Spleen (tissue), 11 donors: ENCODE results near the gene MRPL49. TPM values are rescaled to one million over a fixed set of nuclear protein-coding genes. Genes with fewer than 3 reads are reported as not detected.

Experiments
- DNase-seq: peaks from one replicate; pipeline ENCODE4 v3.0.0-alpha.2; 2020
- H3K27ac ChIP-seq, 8 donors: fragments of 200-600 bp; sonication (generic) in 7 of 8; 1 replicate in 4 of 8; 2 replicates in 4 of 8; pipeline versions ENCODE4 v1.5.0 to v1.8.0; 2016 to 2021; ENCODE audit warnings: inconsistent platforms in 4 of 8, mild to moderate bottlenecking in 4 of 8, moderate library complexity in 1 of 8
- H3K27me3 ChIP-seq, 7 donors: fragments of 200-600 bp; sonication (generic) in 6 of 7; replicated peaks in 1 of 7; 1 replicate in 4 of 7; 2 replicates in 3 of 7; pipeline versions ENCODE4 v1.5.0 to v1.8.0; 2016 to 2021; ENCODE audit warnings: inconsistent platforms in 3 of 7, mild to moderate bottlenecking in 1 of 7
- H3K36me3 ChIP-seq, 6 donors: fragments of 200-600 bp; sonication (generic) in 5 of 6; 1 replicate in 4 of 6; 2 replicates in 2 of 6; pipeline versions ENCODE4 v1.5.0 to v1.8.0; 2016 to 2021; ENCODE audit warnings: inconsistent platforms in 2 of 6
- H3K4me1 ChIP-seq, 6 donors: fragments of 200-600 bp; sonication (generic) in 5 of 6; 1 replicate in 3 of 6; 2 replicates in 3 of 6; pipeline versions ENCODE4 v1.5.0 to v1.8.0; 2016 to 2021; ENCODE audit warnings: inconsistent platforms in 3 of 6
- H3K4me3 ChIP-seq, 8 donors: fragments of 200-600 bp; sonication (generic) in 7 of 8; 1 replicate in 4 of 8; 2 replicates in 4 of 8; pipeline versions ENCODE4 v1.5.0 to v1.8.0; 2016 to 2021; ENCODE audit warnings: inconsistent platforms in 4 of 8, mild to moderate bottlenecking in 4 of 8, moderate library complexity in 2 of 8
- H3K9me3 ChIP-seq, 8 donors: fragments of 200-600 bp; sonication (generic) in 7 of 8; 1 replicate in 4 of 8; 2 replicates in 4 of 8; pipeline versions ENCODE4 v1.5.0 to v1.8.0; 2016 to 2021; ENCODE audit warnings: inconsistent platforms in 4 of 8
- CTCF ChIP-seq, 11 experiments: fragments of 200-600 bp in 7 of 11; fragments of 450-650 bp in 4 of 11; sonication (generic) in 4 of 11; IDR thresholded peaks in 8 of 11; conservative IDR thresholded peaks in 3 of 11; 1 replicate in 7 of 11; 2 replicates in 4 of 11; pipeline versions ENCODE4 v1.4.0 to v1.8.0; 2016 to 2021; ENCODE audit warnings: antibody characterized with exemption in 11 of 11, inconsistent platforms in 4 of 11, mild to moderate bottlenecking in 1 of 11
- POLR2A ChIP-seq, 3 donors: fragments of 450-650 bp; IDR thresholded peaks; one replicate each; pipeline ENCODE4 v1.5.1; 2017; ENCODE audit warnings: antibody characterized with exemption in 3 of 3, mild to moderate bottlenecking in 1 of 3
- POLR2AphosphoS5 ChIP-seq, 3 donors: sonication (generic); formaldehyde crosslinking; IDR thresholded peaks; one replicate each; pipeline ENCODE4 v1.5.1; 2017; ENCODE audit warnings: antibody characterized with exemption in 3 of 3
- WGBS, 5 donors: extraction: QIAGEN DNeasy Blood & Tissue Kit in 3 of 5; methylation state at CpG; one replicate each; pipeline versions ENCODE4 v1.1.5 to v1.1.7; 2013 to 2018; 5-methylcytosine and 5-hydroxymethylcytosine counted together
- intact Hi-C: fragments of 100-400 bp; cut with DNase I; formaldehyde crosslinking; loops from one replicate; pipeline ENCODE4 v1.15.0; 2023; ENCODE audit warnings: low total_unique reads
- polyA plus RNA-seq, 3 donors: library from polyadenylated mRNA; stranded (reverse); fragments of 200-250 nt; gene quantifications; one replicate each; pipeline ENCODE4 v1.2.1, GENCODE V29; 2013
- total RNA-seq, 7 donors: library from RNA; depleted of rRNA in 3 of 7; stranded (reverse); fragments of >200 nt in 3 of 7; fragmentation: NEBNext Ultra II Directional in 4 of 7; extraction: Animal tissue kit (Norgen Biotek cat#: 25700) in 4 of 7; gene quantifications; one replicate each; pipeline versions ENCODE4 v1.1.0 to v1.2.1, GENCODE V29; 2016 to 2021
- donor health status: healthy with polysubstance abuse.
- donor health status: DM: no; HTN: no; CAD: no; lungs with moderate emphysema.
- donor health status: DM: no; HTN: no; CAD: no.
- donor health status: Bipolar disorder and iron deficiency.
- donor health status: healthy.
- donor health status: DM: no; HTN: no; CAD: no.
- donor health status: DM: yes; HTN: yes; CAD: no.

Gene MRPL49
- total and polyA plus RNA-seq, 10 donors, result 20.0 to 51.2 (median 40.1) TPM

- no peak overlapping the region for H3K27ac ChIP-seq
- H3K4me3 ChIP-seq, result no peak overlapping the region
- whole genome bisulfite sequencing, 5 donors, result 76 to 92% (median 82%) methylated on average over 2 to 6 of the region's 6 CpGs
- no peaks in the 10 kb centered on the region for H3K27me3 ChIP-seq
- DNase-seq, result no peak
- H3K4me1 ChIP-seq, result peaks cover 22 to 80% (median 41%) of the 10 kb centered on the region in 6 donors
- intact Hi-C loops, result no loop called here
- peaks cover 14 to 79% (median 75%) of the 10 kb centered on the region in 6 donors for H3K36me3 ChIP-seq
- H3K9me3 ChIP-seq, result no peaks in the 10 kb centered on the region
- TF ChIP-seq CTCF (IDR thresholded peaks at IDR 0.05 in 8 of 11, conservative IDR thresholded peaks at IDR 0.05 in 3 of 11), result no peak
- TF ChIP-seq POLR2A (IDR thresholded peaks at IDR 0.05), result no peak
- TF ChIP-seq POLR2AphosphoS5 (IDR thresholded peaks at IDR 0.05), result peak in 2 of 3 donors; percentile 32 to 52
Measured at GRCh38 chr11:65126624-65127274, 4.6 kb downstream of the MRPL49 start.

- peaks cover 14 to 88% (median 84%) of the 10 kb centered on the region in 6 donors for H3K36me3 ChIP-seq
Measured at GRCh38 chr11:65127473-65128181, 5.5 kb downstream of the MRPL49 start.

GRCh38 chr11:65128182-65129145, 6.3 kb downstream of the MRPL49 start:
- TF ChIP-seq POLR2AphosphoS5 (IDR thresholded peaks at IDR 0.05) (peak; percentile 24 to 59 (median 30)), CTCF (IDR thresholded peaks at IDR 0.05 in 8 of 11, conservative IDR thresholded peaks at IDR 0.05 in 3 of 11) (no peak), POLR2A (IDR thresholded peaks at IDR 0.05) (no peak)
- Histone ChIP-seq H3K4me3 (no peak overlapping the region), H3K27ac (peak overlapping the region in 1 of 8 donors; percentile 38), H3K9me3 (no peaks in the 10 kb centered on the region), H3K27me3 (no peaks in the 10 kb centered on the region), H3K4me1 (peaks cover 30 to 85% (median 46%) of the 10 kb centered on the region in 6 donors), H3K36me3 (peaks cover 14 to 92% (median 86%) of the 10 kb centered on the region in 6 donors)
- DNase-seq, result peak; percentile 67
- 84 to 92% (median 87%) methylated on average over 13 to 15 of the region's 15 CpGs for WGBS, 5 donors
- intact Hi-C loops, result no loop called here

More at GRCh38 chr11:65127473-65128181, 5.5 kb downstream of the MRPL49 start:
- H3K27me3 ChIP-seq, result no peaks in the 10 kb centered on the region
- TF ChIP-seq POLR2AphosphoS5 (IDR thresholded peaks at IDR 0.05), result peak; percentile 51 to 62 (median 53)
- TF ChIP-seq CTCF (IDR thresholded peaks at IDR 0.05 in 8 of 11, conservative IDR thresholded peaks at IDR 0.05 in 3 of 11), result no peak
- DNase-seq, result no peak
- H3K27ac ChIP-seq, result peak overlapping the region in 1 of 8 donors; percentile 38
- intact Hi-C loops, result no loop called here
- peaks cover 27 to 85% (median 46%) of the 10 kb centered on the region in 6 donors for H3K4me1 ChIP-seq
- no peaks in the 10 kb centered on the region for H3K9me3 ChIP-seq
- 83 to 94% (median 87%) methylated on average over 12 of the region's 12 CpGs for WGBS, 5 donors
- no peak overlapping the region for H3K4me3 ChIP-seq
